GM12872 (cell line): Measurements from ENCODE around the gene ZNF586.

Experiments used
- CTCF ChIP-seq: IDR thresholded peaks from 3 replicates; pipeline ENCODE4 v1.5.1; 2011; ENCODE audit warnings: low read depth, mild to moderate bottlenecking, low read length, moderate library complexity; ENCODE audit not compliant: insufficient read depth

The ZNF586 gene

GRCh38 chr19:57769345-57770131 is at the start of gene ZNF586:
TSS of gene ZNF586 (plus strand) at chr19:57769676. CDS start at chr19:57769843, 167 bp downstream.
- TF ChIP-seq CTCF: no peak

GRCh38 chr19:57719901-57720519 is 49.5 kb upstream of the ZNF586 start:
- no peak for TF ChIP-seq CTCF

GRCh38 chr19:57720878-57721277 is 48.6 kb upstream of the ZNF586 start:
- TF ChIP-seq CTCF: no peak

GRCh38 chr19:57738320-57738719 is 31.2 kb upstream of the ZNF586 start:
- peak; percentile 36; the same call in 2 of the 3 replicates for TF ChIP-seq CTCF

GRCh38 chr19:57746580-57747471 is 22.6 kb upstream of the ZNF586 start, which contains the start of gene ZNF776:
TSS of gene ZNF776 (plus strand) at chr19:57746815. CDS start at chr19:57747059, 244 bp downstream.
- TF ChIP-seq CTCF: no peak

GRCh38 chr19:57747472-57747807 is 22.0 kb upstream of the ZNF586 start:
- TF ChIP-seq CTCF: no peak

- TF ChIP-seq CTCF: no peak
These were observed 21.4 kb upstream of the ZNF586 start for GRCh38 chr19:57748029-57748428.
